Osteoblast (primary cell): ENCODE measurements around the gene RASSF10. TPM values are rescaled to one million over a fixed set of nuclear protein-coding genes. Genes with fewer than 3 reads are reported as not detected.

Experiments
- DNase-seq: peaks from one replicate; pipeline ENCODE4 v3.0.0; 2011; ENCODE audit warnings: low spot score, mixed read lengths; ENCODE audit not compliant: insufficient read length; ENCODE audit errors: missing footprints
- H2AFZ ChIP-seq: 2 replicates; pipeline ENCODE4 v1.6.0; 2011; ENCODE audit warnings: mild to moderate bottlenecking, low read length
- H3K27ac ChIP-seq: 2 replicates; pipeline ENCODE4 v1.5.1; 2011; ENCODE audit warnings: mild to moderate bottlenecking, low read depth, low read length, moderate library complexity
- H3K27me3 ChIP-seq: 2 replicates; pipeline ENCODE4 v1.6.0; 2012; ENCODE audit warnings: mild to moderate bottlenecking, control low read depth, inconsistent platforms, low read length, moderate library complexity; ENCODE audit not compliant: insufficient read depth
- H3K36me3 ChIP-seq: 2 replicates; pipeline ENCODE4 v1.5.1; 2011; ENCODE audit warnings: mild to moderate bottlenecking, low read length, control low read depth, moderate library complexity; ENCODE audit not compliant: insufficient read depth
- H3K4me1 ChIP-seq: 2 replicates; pipeline ENCODE4 v1.5.1; 2011; ENCODE audit warnings: mild to moderate bottlenecking, low read length, control low read depth, moderate library complexity; ENCODE audit not compliant: insufficient read depth
- H3K4me2 ChIP-seq: 2 replicates; pipeline ENCODE4 v1.6.0; 2011; ENCODE audit warnings: mild to moderate bottlenecking, low read length; ENCODE audit not compliant: insufficient read depth
- H3K4me3 ChIP-seq: fragments of 200-600 bp; sonication (generic); 3 replicates; pipeline ENCODE4 v1.5.1; 2012; ENCODE audit warnings: mild to moderate bottlenecking, low read length, inconsistent platforms; ENCODE audit not compliant: insufficient read depth
- H3K79me2 ChIP-seq: 2 replicates; pipeline ENCODE4 v1.6.0; 2012; ENCODE audit warnings: mild to moderate bottlenecking, low read length, control low read depth, inconsistent platforms; ENCODE audit not compliant: insufficient read depth
- H3K9me3 ChIP-seq: 2 replicates; pipeline ENCODE4 v1.5.1; 2011; ENCODE audit warnings: low read depth, low read length, control low read depth
- H4K20me1 ChIP-seq: 2 replicates; pipeline ENCODE4 v1.6.0; 2012; ENCODE audit warnings: mild to moderate bottlenecking, low read length, control low read depth; ENCODE audit not compliant: insufficient read depth
- CTCF ChIP-seq: IDR thresholded peaks from 2 replicates; pipeline ENCODE4 v1.5.1; 2011; ENCODE audit warnings: mild to moderate bottlenecking, low read depth, low read length, moderate library complexity; ENCODE audit errors: extremely low read depth
- total RNA-seq: library from RNA; depleted of rRNA; stranded (reverse); fragments of >200 nt; gene quantifications from 2 replicates; pipeline ENCODE4 v1.2.3, GENCODE V29; 2012

RASSF10 gene
- total RNA-seq, 1 donor = 0.72 TPM

- no peak overlapping the region for H3K4me2 ChIP-seq
- H3K79me2 ChIP-seq = no peaks in the 10 kb centered on the region
- no peak for DNase-seq
- H3K36me3 ChIP-seq = no peaks in the 10 kb centered on the region
- H2AFZ ChIP-seq = no peak overlapping the region
- no peak for TF ChIP-seq CTCF
- H3K4me1 ChIP-seq = no peaks in the 10 kb centered on the region
- no peak overlapping the region for H3K4me3 ChIP-seq
- H3K9me3 ChIP-seq = no peaks in the 10 kb centered on the region
- peaks cover 8% of the 10 kb centered on the region for H3K27me3 ChIP-seq
- H3K27ac ChIP-seq = no peak overlapping the region
- H4K20me1 ChIP-seq = no peaks in the 10 kb centered on the region
Measured at GRCh38 chr11:13052130-13052571, 43.0 kb downstream of the RASSF10 start.

GRCh38 chr11:13053255-13053917, 44.3 kb downstream of the RASSF10 start:
- Histone ChIP-seq H3K4me2 (no peak overlapping the region), H3K27me3 (no peaks in the 10 kb centered on the region), H3K9me3 (no peaks in the 10 kb centered on the region), H3K4me3 (no peak overlapping the region), H2AFZ (no peak overlapping the region), H3K79me2 (no peaks in the 10 kb centered on the region), H3K4me1 (no peaks in the 10 kb centered on the region), H4K20me1 (no peaks in the 10 kb centered on the region), H3K27ac (no peak overlapping the region), H3K36me3 (no peaks in the 10 kb centered on the region)
- TF ChIP-seq CTCF = no peak
- no peak for DNase-seq

GRCh38 chr11:13054278-13054677, 45.2 kb downstream of the RASSF10 start:
- H3K4me1 ChIP-seq = no peaks in the 10 kb centered on the region

More at GRCh38 chr11:13054278-13054677, 45.2 kb downstream of the RASSF10 start:
- Histone ChIP-seq H2AFZ (no peak overlapping the region), H3K9me3 (no peaks in the 10 kb centered on the region), H4K20me1 (no peaks in the 10 kb centered on the region), H3K36me3 (no peaks in the 10 kb centered on the region), H3K79me2 (no peaks in the 10 kb centered on the region), H3K27me3 (no peaks in the 10 kb centered on the region), H3K4me3 (no peak overlapping the region), H3K4me2 (no peak overlapping the region), H3K27ac (no peak overlapping the region)
- peak; percentile 37 for DNase-seq
- TF ChIP-seq CTCF = no peak
